Left ventricle myocardium superior (tissue), 1 donor: Measurements from ENCODE around the gene PPP2R2C. TPM values are rescaled to one million over a fixed set of nuclear protein-coding genes. Genes with fewer than 3 reads are reported as not detected.
A peak's percentile ranks its signal among the peaks of the same experiment; 100 is the strongest.

ENCODE experiments used
- ATAC-seq: fragments of 200-7000 bp; cut with Tn5 transposase; one replicate; pipeline ENCODE4 v1.9.1; 2020; ENCODE audit warnings: mild to moderate bottlenecking, moderate library complexity
- DNase-seq: peaks from one replicate; pipeline ENCODE4 v3.0.0-alpha.2; 2020
- intact Hi-C: fragments of 100-400 bp; cut with micrococcal nuclease; formaldehyde crosslinking; loops from one replicate; pipeline ENCODE4 v1.11.0; 2022
- total RNA-seq: library from RNA; stranded (reverse); fragmentation: NEBNext Ultra II Directional; extraction: Animal tissue kit (Norgen Biotek cat#: 25700); gene quantifications from one replicate; pipeline ENCODE4 v1.2.1, GENCODE V29; 2021
- donor health status: DM: no; HTN: yes; CAD: no; lungs with severe emphysema.

PPP2R2C gene
- total RNA-seq, 1 donor from 2014 or later = 8.6 TPM

DNA sequence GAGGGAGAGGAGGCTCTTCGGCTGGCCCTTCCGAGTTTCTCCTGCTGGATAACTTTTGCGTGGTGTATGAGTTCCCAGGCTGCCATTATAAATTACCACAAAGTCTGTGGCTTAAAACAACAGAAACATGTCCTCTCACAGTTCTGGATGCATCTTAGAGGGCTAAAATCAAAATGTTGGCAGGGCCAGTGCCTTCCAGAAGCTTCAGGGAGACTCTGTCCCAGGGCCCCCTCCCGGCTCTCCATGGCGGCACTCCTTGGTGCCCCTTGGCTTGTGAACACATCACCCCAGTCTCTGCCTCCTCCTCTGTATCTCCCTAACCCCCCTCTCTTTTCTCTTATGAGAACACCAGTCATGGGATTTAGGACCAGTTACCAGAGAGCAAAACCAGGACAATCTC is 23.3 kb upstream of the PPP2R2C start:
- intact Hi-C loops = no loop called here
- DNase-seq = no peak
- no peak for ATAC-seq

DNA sequence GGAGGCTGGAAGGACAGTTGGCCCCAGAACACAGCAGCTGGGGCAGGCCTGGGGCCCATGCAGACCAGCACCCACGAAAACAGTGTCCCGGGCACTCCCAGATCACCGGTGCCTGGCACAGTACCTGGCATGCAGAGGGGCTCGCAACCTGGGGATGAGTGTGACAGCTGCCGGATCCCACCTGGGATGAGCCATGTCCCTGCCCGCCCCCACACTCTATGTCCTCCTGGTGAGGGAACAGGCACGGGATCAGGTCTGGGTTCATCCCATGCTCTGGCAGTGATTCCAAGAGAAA is 22.8 kb upstream of the PPP2R2C start:
- ATAC-seq = no peak
- no peak for DNase-seq
- intact Hi-C loops = no loop called here

DNA sequence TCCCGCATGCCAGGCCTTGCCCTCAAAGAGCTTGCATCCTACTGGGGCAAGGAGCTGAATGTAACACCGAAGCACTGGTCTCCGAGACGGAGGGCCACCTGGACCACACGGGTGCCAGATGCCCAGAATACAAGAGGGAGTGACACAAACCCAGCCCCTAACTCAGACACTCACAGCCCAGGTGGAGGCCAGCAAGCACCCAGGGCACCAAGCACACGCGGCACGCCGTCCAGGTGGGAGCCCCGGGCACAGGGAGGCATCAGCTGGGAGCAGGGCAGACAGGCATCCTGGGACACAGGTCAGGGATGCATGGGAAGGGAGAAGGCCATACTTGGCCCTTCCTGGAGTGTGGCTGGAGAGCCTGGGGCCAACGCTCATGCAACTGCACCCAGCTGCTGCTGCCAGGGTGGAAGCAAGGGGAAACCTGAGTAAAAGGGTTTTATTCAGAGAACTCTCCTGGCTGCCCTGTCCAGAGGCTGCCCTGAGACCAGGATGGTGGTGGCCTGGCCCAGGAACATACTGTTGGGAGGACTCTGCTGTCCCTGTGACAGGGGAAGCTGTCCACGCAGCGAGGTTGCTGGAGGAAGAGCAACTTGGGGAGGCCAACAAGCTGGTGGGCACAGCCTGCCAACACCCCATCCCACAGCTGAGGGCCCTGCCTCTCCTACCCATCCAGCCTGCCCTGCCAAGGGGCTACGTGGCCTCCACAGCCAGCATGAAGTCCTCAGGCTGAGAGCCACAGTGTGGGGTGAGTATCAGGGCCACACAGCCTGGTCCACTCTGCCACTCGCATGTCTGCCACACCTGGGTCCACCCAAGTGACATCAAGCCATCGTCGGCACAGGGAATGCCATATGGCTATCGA is 22.2 kb upstream of the PPP2R2C start:
- intact Hi-C loops = no loop called here
- ATAC-seq (no peak), DNase-seq (no peak)

DNA sequence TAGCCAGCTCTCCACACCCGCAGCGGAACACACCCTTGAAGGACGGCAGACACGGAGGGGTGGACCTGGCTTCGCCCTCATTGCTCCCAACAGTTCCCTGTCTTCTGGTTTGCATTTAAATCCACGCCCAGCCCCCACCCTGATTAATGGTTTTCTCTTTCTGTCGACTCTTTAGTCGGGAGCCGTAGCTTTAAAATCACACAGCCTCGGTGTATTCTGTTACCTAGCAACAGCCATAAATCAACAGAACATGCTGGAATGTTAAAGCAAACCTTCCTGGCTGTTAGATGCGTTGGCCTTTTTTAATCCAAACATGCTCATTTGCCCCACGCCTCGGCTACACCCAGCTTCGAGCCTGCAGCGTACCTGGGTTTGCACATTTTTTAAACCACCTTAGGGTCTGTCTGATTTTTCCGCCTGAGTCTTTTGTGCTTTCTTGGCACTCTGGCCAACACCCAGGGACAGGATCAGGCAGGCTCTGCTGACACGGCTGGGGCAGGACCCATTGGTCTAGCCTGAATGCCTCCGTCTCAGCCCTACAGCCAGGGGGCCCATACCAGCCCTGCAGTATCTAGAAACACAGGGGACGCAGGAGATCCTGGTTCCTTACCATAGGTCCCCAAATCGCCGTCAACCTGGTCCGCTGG is 21.4 kb upstream of the PPP2R2C start:
- DNase-seq = no peak
- intact Hi-C loops = no loop called here
- ATAC-seq = peak; percentile 38

DNA sequence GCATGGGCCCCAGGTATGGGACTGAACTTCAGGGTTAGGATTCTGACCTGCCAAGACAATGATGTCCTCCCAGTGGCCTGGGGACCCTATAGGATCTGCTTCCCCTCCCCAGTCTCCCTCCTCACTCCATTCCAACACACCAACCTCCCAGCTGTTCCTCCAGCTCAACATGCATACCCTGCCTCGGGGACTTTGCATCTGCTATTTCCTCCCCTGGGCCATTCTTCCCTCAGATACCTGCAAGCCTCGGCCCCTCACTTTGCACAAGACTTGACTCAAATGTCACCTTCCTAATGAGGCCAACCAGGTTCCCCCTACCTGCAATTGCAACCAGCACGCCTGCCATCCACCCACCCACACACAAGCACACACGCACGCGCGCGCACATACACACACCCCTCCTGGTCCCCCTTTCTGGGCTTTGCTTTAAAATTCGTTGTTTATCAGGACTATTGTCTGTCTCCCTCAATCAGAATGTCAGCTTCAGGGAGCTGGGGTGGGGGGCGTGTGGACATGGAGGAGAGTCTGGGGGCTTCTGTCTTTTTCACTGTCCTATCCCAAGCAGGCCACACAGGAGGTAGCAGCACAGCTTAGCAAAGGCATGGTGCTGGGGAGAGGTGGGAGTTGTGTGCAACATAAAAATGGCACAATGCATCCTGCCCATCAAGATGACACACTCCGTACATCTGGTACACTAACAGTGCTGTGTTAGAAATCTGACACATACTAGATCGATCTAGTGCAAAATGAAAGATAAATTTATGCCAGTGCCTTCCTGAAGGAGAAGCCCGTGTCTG is 20.6 kb upstream of the PPP2R2C start:
- intact Hi-C loops = no loop called here
- ATAC-seq (no peak), DNase-seq (no peak)

DNA sequence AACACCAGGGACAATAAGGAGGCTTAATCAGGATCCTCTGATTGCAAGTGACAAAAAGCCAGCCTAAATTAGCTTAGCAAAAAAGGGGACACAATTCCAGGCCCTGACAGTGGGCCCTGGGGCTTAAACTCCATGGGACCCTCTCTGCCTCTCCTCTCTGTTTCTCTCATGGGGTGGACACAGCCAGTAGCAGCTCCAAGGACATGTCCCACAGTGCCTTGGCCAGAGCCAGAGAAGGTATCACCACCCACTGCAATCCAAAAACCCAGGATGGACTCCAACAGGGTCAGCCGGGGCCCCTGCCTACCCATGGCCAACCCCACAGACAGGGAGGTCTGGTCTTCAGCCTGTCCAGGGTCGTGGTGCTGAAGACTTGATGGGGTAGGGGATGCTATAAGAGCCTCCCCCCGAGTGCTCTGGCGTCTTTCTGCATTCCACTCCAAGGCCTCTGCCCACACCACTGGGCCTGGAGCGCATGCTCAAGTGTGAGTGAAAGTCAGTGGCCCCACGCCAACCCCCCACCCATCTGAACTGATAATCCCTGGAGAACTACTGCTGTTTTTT is 19.7 kb upstream of the PPP2R2C start:
- DNase-seq (no peak), ATAC-seq (no peak)
- intact Hi-C loops = no loop called here

DNA sequence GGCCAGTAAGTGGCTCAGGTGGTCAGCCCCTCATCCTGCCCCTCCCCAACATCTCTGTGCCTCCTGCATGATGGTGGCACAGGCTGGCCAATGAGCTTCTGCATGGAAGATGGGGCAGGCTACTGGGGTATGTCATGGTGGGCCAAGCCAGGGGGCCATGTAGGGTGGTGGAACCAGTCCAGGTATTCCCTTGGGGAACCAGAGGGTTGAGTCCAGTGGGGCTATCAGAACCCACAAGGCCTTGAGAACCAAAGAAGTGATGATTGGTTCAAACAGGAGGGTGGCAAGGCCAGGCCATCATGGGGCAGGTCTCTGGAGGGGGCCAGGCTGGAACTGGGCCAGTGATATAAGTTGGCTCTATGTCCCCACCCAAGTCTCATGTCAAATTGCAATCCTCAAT is 18.8 kb upstream of the PPP2R2C start:
- ATAC-seq = no peak
- no peak for DNase-seq
- intact Hi-C loops = no loop called here

DNA sequence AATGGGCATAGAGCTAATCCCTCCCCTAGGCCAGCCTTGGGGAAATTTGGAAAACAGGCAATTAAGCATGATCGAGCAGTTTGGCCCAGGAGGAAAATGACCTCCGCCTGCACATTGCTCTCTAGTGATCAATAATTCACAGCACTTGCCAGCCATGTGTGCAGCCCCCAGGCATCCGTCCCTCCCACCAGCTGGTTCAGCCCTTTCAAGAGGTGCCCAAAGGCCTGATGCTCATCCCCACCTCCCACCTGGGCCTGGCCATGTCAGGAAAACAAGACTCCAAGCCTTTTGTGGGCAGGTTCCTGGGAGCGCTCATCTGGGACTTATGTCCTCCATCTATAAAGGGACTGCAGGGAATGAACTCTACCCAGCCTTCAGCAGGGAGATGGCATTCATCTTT is 17.5 kb upstream of the PPP2R2C start:
- intact Hi-C loops = no loop called here
- ATAC-seq = no peak
- no peak for DNase-seq

DNA sequence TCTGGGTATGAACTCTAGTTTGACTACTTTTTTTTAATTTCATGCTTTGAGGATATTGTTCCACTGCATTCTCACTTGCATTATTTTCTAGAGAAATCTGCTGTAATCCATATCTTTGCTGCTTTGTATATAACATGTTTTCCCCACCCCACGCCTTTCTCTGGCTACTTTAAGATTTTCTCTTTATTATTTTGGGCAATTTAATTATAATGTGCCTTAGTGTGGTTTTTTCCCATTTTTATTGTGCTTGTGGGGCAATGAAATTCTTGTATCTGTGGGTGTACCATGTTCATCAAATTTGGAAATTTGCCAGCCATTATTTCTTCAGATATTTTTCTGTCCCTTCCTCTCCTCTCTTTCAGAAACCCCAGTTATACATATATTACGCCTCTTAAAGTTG is 15.1 kb upstream of the PPP2R2C start:
- DNase-seq = no peak
- intact Hi-C loops = no loop called here
- no peak for ATAC-seq

DNA sequence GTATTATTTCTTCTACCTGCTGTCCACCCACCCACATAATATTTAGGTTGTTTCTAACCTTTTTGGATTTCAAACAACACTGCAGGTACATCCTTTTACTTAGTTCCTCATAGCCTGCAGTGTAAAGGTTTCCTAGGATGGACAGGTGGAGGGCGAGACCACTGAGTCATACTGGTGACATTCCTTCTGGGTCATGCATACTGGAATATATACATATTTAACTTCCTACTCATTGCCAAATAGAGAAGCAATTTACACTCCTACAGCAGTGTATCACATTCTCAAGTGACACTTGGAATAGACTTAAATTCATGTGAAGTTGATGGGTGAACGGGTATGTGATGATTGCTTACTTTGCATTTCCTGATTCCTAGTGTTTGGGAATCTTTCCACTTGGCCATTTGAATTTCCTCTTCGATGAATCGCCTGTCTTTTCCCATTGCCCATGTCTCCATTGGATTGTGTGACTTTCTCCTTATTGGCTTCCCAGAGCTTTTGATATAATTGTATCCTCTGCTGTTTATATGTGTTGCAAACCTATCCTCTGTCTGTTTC is 8.2 kb upstream of the PPP2R2C start:
- intact Hi-C loops = no loop called here
- ATAC-seq = no peak
- no peak for DNase-seq

DNA sequence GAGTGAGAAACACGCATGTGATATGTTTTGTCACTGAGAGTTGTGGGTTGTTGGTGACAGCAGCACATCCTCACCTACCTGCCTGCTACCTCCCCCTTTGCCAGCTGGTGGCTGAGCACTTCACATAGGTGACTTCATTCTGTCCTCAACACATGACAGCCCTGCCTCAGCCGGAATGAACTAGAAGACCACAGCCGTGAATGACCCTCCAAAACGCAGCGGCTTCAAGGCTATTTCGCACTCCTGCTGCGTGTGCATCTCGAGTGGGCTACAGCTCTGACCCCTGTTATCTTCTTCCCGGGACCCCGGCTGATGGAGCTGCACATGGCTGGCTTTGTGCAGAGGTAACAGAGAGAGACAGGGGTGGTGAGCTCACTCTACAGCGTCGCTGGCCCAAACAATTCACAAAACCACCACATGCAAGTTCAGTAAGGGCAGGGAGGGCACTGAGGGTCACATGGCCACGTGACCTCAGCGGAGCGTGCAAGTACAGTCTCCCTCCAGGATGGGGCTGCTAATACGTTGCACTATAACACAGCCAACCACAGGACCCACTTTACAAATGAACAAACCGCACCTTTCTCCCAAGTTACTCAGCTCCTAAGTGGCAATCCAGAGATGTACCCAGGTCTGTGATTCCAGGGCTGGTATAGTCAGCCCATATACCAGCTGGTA is 6.3 kb upstream of the PPP2R2C start:
- ATAC-seq (no peak), DNase-seq (no peak)
- intact Hi-C loops = no loop called here

DNA sequence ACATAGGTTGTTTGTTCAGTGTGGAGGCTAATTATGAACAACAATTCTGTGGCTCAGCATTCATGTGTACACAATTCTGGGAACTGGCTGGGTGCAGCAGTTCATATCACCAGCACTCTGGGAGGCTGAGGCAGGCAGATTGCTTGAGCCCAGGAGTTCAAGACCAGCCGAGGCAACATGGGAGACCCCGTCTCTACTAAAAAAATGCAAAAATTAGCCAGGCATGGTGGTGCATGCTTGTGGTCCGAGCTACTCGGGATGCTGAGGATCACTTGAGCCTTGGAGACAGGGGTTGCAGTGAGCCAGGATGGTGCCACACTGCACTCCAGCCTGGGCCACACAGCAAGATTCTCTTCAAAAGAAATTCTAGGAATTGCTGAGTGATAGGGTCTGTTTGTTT is 4.5 kb upstream of the PPP2R2C start:
- DNase-seq = no peak
- intact Hi-C loops = no loop called here

DNA sequence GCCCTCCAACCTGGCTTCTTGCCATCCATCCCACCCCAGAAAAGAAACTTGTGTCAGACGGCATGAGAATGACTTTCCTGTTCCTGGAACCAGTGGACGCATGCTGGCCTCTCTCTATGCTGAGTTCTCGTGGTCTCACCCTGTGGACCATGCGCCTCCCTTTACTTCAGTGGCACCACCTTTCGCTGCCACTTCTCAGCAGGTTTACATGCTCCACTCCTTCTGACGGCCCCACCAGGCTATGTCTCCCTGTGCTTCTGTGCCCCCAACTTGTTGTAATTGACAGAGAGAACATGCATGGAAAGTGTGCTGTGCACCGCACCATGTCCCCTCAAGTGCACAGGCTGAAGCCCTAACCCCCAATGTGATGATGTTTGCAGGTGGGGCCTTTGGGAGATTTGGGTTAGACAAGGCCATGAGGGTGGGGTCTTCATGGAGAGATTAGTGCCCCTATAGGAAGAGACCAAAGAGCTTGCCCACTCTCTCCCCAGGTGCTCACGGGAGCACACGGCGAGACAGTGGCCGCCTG is 3.1 kb upstream of the PPP2R2C start:
- intact Hi-C loops = no loop called here
- DNase-seq = no peak
- ATAC-seq = no peak

More for the DNA sequence above, 4.5 kb upstream of the PPP2R2C start:
- ATAC-seq = no peak

DNA sequence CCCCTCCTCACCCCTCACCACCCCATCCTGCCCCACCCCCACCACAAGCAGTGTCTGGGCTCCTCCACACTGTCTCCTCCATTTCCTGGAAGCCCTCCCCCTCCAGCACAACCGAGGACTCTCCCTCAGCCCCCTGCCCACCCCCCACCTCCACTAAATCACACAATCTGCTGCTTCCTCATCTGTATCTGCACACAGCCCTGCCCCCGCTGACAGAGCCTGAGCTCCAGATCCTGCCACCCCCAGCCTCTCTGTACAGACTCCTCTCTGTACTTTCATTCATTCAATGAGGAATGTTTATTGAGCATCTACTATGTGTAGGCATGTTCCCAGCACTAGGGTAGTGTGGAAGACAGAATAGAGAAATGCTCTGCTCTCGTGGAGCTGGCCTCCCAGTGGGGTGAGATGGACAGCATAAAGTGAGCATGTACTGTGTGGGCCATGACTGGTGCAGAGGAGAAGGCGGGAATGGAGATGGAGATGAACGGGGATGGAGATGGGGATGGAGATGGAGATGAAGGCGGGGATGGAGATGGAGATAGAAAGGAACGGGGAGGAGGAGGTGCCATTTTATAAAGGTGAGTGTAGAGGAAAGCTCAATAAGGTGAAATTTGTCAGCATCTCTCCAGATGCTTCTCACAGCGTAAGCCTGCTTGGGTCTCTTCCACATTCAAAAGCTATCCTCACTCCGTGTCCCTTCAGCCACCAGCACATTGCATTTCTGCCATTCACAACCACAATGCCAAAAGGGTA is 2.5 kb upstream of the PPP2R2C start:
- no peak for DNase-seq
- intact Hi-C loops = no loop called here
- no peak for ATAC-seq

DNA sequence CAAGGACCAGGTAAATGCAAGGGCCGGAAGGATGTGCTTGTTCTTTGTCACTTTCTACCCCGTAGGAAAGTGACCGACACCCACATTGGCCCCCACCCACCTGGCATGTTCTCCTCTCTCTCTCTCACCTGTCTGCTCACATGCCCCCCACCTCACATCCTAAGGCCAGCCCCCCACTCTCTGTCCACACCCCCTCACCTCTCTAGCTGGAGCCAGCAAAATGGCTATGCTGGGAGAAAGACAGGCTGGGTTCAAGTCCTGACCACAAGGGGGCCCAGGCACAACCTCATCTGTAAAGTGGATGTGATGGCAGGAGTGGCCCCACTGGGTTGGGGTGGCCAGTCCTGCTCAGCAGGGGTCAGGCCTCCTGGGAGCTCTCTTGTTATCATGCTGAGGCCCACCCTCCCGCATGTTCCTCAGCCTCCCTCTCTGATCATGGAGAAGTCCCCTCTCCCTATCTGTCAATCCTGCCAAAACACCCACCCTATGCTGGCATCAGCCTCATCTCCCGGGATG is 1.7 kb upstream of the PPP2R2C start:
- ATAC-seq (no peak), DNase-seq (no peak)
- intact Hi-C loops = no loop called here

DNA sequence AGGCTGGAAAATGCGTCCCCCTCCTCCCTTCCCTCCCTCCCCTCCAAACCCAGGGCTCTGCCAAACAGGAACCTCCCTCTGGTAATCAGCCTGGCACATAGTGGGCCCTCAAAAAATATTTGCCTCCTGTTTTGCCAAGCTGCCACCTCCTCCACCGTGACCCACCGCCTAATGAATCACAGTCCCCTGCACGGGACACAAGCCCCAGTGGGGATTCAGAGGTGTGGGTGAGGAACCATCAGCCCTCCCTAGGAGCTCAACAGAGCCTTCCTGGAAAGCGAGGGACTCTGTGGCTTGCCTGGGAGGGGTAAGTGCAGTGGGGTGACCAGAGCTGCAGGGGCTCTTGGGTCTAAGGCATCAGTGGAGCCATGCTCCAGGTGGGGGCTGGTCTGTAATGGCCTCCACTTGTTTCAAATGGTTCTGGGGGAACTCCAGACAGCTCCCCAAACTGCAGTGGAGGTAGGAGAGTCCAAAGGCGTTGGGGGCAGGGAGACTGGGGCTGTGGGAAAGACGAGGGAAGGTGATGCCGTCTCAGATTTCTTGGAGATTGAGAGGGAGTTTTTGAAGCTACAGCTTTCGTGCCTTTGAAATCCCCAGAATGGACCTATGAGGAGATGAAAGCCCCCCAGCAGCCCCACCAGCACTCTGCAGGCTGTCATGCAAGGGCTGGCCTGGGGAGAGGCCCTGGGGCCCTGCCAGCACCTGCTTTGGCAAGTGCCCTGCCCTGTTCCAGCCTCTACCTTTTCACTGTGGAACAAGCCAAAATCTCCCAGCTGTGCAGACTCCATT is 1.0 kb upstream of the PPP2R2C start:
- intact Hi-C loops = no loop called here
- ATAC-seq (no peak), DNase-seq (no peak)

DNA sequence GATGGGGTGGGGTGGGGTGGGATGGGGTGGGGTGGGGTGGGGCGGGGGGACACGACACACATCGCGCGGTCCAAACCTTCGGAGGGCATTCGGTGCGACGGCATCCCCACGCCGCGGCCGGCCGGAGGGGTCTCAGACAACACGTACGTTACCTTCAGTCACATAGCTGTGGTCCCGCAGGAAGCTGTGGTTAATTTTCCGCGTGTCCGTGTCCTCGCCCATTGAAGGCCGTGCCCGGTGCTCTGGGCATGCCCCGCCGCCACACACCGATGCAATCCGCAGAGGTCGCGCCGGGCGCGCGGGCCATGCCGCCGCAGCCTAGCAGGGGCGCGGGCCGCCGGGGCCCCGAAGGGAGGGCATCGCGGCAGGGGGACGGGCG is 417 bp downstream of the PPP2R2C start:
- DNase-seq (no peak), ATAC-seq (no peak)
- intact Hi-C loops = no loop called here
